ENCODE results near the gene RAB3IL1.
A peak's percentile ranks its signal among the peaks of the same experiment; 100 is the strongest.

Gene RAB3IL1

DNA sequence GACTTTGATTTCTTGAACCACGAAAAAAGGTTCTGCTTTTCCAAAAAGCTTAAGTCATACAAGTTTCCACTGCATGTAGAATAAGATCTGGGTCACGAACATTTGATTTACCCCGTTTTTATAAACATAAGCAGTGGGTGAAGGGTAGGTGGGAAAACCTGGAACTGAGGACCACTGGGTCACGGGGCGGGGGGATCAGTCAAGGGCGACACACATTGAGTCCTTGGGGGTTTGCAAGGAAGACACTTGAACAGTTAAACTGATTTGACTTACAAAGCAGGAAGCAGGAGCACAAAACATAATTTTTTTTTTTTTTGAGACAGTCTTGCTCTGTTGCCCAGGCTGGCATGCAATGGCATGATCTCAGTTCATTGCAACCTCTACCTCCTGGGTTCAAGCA is 36.9 kb downstream of the RAB3IL1 start:
- Histone ChIP-seq H3K4me3 (ENCODE audit: low read depth, low read length) (no peak overlapping the region), H3K9me3 (ENCODE audit: insufficient read depth, low read depth, low read length) (peaks cover 3% of the 10 kb centered on the region), H4K91ac (ENCODE audit: low read depth, low read length) (no peak overlapping the region), H3K23ac (ENCODE audit: low read length) (no peak overlapping the region), H4K8ac (ENCODE audit: low read depth, low read length) (no peak overlapping the region), H3K14ac (ENCODE audit: low read length) (no peak overlapping the region), H3K79me1 (ENCODE audit: low read length) (no peaks in the 10 kb centered on the region), H3K18ac (ENCODE audit: low read length) (no peak overlapping the region), H2BK12ac (ENCODE audit: low read length) (no peak overlapping the region), H2BK120ac (ENCODE audit: insufficient read depth, low read length, poor library complexity) (no peak overlapping the region), H3K4ac (ENCODE audit: low read depth, low read length) (no peak overlapping the region), H3K36me3 (ENCODE audit: control insufficient read depth in 1 of 2, insufficient read depth in 2 of 2, low read length in 2 of 2) (peaks cover 7 to 10% of the 10 kb centered on the region in 2 experiments), H2AFZ (ENCODE audit: insufficient read depth, low read length, poor library complexity) (no peak overlapping the region), H2AK5ac (ENCODE audit: low read length) (no peak overlapping the region), H3K4me2 (ENCODE audit: low read length) (no peak overlapping the region), H3K79me2 (ENCODE audit: control insufficient read depth, insufficient read depth, low read length, poor library complexity) (no peaks in the 10 kb centered on the region), H2BK5ac (ENCODE audit: low read depth, low read length, poor library complexity) (no peak overlapping the region), H3K4me1 (ENCODE audit: control insufficient read depth in 1 of 2, insufficient read depth in 2 of 2, low read length in 2 of 2) (peaks cover 0 to 3% of the 10 kb centered on the region in 2 experiments), H3K27me3 (ENCODE audit: insufficient read depth, low read length) (no peaks in the 10 kb centered on the region), H3K27ac (ENCODE audit: low read depth, low read length) (no peak overlapping the region), H4K12ac (ENCODE audit: low read depth, low read length) (no peak overlapping the region), H3K9ac (ENCODE audit: low read length) (no peak overlapping the region)
- WGBS (ENCODE audit: extremely low coverage, insufficient coverage, insufficient read length), result no CpG with 5 or more reads among the region's 6 CpGs
- no peak for DNase-seq

DNA sequence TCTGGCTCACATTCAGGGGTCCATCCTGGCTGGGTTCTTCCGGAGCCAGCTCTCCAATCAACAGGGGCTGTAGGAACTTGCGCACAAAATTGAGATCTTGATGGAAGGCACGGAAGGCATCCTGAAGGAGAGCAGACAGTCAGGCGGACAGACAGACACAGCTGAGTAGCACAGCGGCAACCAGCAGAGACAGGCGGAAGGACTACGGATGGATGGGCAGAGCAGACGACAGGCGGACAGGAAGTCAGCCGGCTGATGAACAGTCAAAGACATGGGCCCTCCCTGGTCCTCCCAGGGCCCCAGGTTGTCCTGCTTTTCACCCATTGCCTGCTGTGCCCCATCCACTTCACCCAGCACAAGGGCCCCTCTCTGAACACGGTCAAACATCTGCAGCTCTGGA is 37.3 kb downstream of the RAB3IL1 start:
- H3K79me1 ChIP-seq (ENCODE audit: low read length), result no peaks in the 10 kb centered on the region
- no peak overlapping the region for H3K23ac ChIP-seq (ENCODE audit: low read length)
- no peak overlapping the region for H3K27ac ChIP-seq (ENCODE audit: low read depth, low read length)
- H4K12ac ChIP-seq (ENCODE audit: low read depth, low read length), result no peak overlapping the region
- H3K9me3 ChIP-seq (ENCODE audit: insufficient read depth, low read depth, low read length), result peaks cover 3% of the 10 kb centered on the region
- H3K9ac ChIP-seq (ENCODE audit: low read length), result no peak overlapping the region
- peaks cover 0 to 3% of the 10 kb centered on the region in 2 experiments for H3K4me1 ChIP-seq (ENCODE audit: control insufficient read depth in 1 of 2, insufficient read depth in 2 of 2, low read length in 2 of 2)
- no peak overlapping the region for H3K18ac ChIP-seq (ENCODE audit: low read length)
- no peak overlapping the region for H4K8ac ChIP-seq (ENCODE audit: low read depth, low read length)
- H2AK5ac ChIP-seq (ENCODE audit: low read length), result no peak overlapping the region
- H3K14ac ChIP-seq (ENCODE audit: low read length), result no peak overlapping the region
- DNase-seq, result peak in 1 of 2 donors; percentile 54
- H3K4ac ChIP-seq (ENCODE audit: low read depth, low read length), result no peak overlapping the region
- H2BK120ac ChIP-seq (ENCODE audit: insufficient read depth, low read length, poor library complexity), result no peak overlapping the region
- no peak overlapping the region for H3K4me3 ChIP-seq (ENCODE audit: low read depth, low read length)
- no peak overlapping the region for H2BK5ac ChIP-seq (ENCODE audit: low read depth, low read length, poor library complexity)
- no peaks in the 10 kb centered on the region for H3K79me2 ChIP-seq (ENCODE audit: control insufficient read depth, insufficient read depth, low read length, poor library complexity)
- H3K36me3 ChIP-seq (ENCODE audit: control insufficient read depth in 1 of 2, insufficient read depth in 2 of 2, low read length in 2 of 2), result peaks cover 7 to 10% of the 10 kb centered on the region in 2 experiments
- H3K4me2 ChIP-seq (ENCODE audit: low read length), result no peak overlapping the region
- no peak overlapping the region for H2AFZ ChIP-seq (ENCODE audit: insufficient read depth, low read length, poor library complexity)
- no peak overlapping the region for H4K91ac ChIP-seq (ENCODE audit: low read depth, low read length)
- no peak overlapping the region for H2BK12ac ChIP-seq (ENCODE audit: low read length)
- H3K27me3 ChIP-seq (ENCODE audit: insufficient read depth, low read length), result no peaks in the 10 kb centered on the region
- no CpG with 5 or more reads among the region's 11 CpGs for WGBS (ENCODE audit: extremely low coverage, insufficient coverage, insufficient read length)

DNA sequence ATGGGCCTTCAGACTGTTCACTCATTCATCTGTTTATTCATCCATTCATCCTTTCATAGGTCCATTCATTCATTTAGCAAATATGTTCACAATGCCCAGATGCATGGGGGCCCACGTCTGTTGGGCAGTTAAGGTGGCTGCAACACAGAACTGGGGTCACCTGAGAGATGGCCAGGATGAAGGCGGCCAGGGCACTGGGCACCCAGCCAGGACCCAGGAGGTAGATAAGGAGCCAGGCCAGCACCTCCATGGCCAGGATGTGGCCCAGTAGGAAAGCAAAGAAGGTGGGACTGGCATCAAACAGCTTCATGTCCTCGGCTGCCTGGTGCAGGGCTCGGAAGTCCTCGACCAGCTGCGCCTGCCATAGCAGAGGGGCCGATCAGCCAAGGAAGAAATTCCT is 38.2 kb downstream of the RAB3IL1 start:
- H3K14ac ChIP-seq (ENCODE audit: low read length), result no peak overlapping the region
- no peak overlapping the region for H4K8ac ChIP-seq (ENCODE audit: low read depth, low read length)
- H3K36me3 ChIP-seq (ENCODE audit: control insufficient read depth in 1 of 2, insufficient read depth in 2 of 2, low read length in 2 of 2), result peaks cover 7 to 10% of the 10 kb centered on the region in 2 experiments
- H4K91ac ChIP-seq (ENCODE audit: low read depth, low read length), result no peak overlapping the region
- no peaks in the 10 kb centered on the region for H3K79me2 ChIP-seq (ENCODE audit: control insufficient read depth, insufficient read depth, low read length, poor library complexity)
- H3K27ac ChIP-seq (ENCODE audit: low read depth, low read length), result no peak overlapping the region
- H3K23ac ChIP-seq (ENCODE audit: low read length), result no peak overlapping the region
- no peaks in the 10 kb centered on the region for H3K27me3 ChIP-seq (ENCODE audit: insufficient read depth, low read length)
- H2BK120ac ChIP-seq (ENCODE audit: insufficient read depth, low read length, poor library complexity), result no peak overlapping the region
- H4K12ac ChIP-seq (ENCODE audit: low read depth, low read length), result no peak overlapping the region
- peak in 1 of 2 donors; percentile 45 for DNase-seq
- no peak overlapping the region for H2BK5ac ChIP-seq (ENCODE audit: low read depth, low read length, poor library complexity)
- H3K4me2 ChIP-seq (ENCODE audit: low read length), result no peak overlapping the region
- H3K4ac ChIP-seq (ENCODE audit: low read depth, low read length), result no peak overlapping the region
- peaks cover 3% of the 10 kb centered on the region for H3K9me3 ChIP-seq (ENCODE audit: insufficient read depth, low read depth, low read length)
- no peak overlapping the region for H3K9ac ChIP-seq (ENCODE audit: low read length)
- H2AK5ac ChIP-seq (ENCODE audit: low read length), result no peak overlapping the region
- no peak overlapping the region for H2AFZ ChIP-seq (ENCODE audit: insufficient read depth, low read length, poor library complexity)
- H3K4me1 ChIP-seq (ENCODE audit: control insufficient read depth in 1 of 2, insufficient read depth in 2 of 2, low read length in 2 of 2), result peaks cover 0 to 3% of the 10 kb centered on the region in 2 experiments
- no peak overlapping the region for H3K4me3 ChIP-seq (ENCODE audit: low read depth, low read length)
- no peak overlapping the region for H2BK12ac ChIP-seq (ENCODE audit: low read length)
- no peak overlapping the region for H3K18ac ChIP-seq (ENCODE audit: low read length)
- WGBS (ENCODE audit: extremely low coverage, insufficient coverage, insufficient read length), result no CpG with 5 or more reads among the region's 7 CpGs
- no peaks in the 10 kb centered on the region for H3K79me1 ChIP-seq (ENCODE audit: low read length)

DNA sequence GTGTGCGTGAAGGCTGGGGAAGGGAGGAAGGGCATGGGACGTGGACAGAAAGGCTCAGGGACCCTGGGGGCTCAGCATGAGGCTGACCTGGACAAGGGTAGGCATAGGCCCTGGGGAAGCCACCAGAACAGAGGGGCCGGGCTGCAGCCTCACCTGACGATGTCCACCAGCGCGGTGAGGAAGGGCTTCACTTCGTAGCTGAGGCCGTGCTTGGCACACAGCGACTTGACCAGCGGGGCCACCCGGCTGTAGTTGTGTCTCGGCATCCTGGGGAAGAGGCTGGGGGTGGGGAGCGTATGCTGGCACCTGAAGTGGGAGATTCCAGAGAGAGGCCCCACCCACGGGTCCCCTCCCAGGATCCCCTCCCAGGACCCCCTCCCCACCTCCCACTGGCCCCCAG is 41.7 kb downstream of the RAB3IL1 start:
- no peak overlapping the region for H2AFZ ChIP-seq (ENCODE audit: insufficient read depth, low read length, poor library complexity)
- DNase-seq, result no peak
- no peaks in the 10 kb centered on the region for H3K79me2 ChIP-seq (ENCODE audit: control insufficient read depth, insufficient read depth, low read length, poor library complexity)
- no peak overlapping the region for H4K91ac ChIP-seq (ENCODE audit: low read depth, low read length)
- H2BK12ac ChIP-seq (ENCODE audit: low read length), result no peak overlapping the region
- no peak overlapping the region for H3K23ac ChIP-seq (ENCODE audit: low read length)
- H3K27me3 ChIP-seq (ENCODE audit: insufficient read depth, low read length), result no peaks in the 10 kb centered on the region
- H2BK5ac ChIP-seq (ENCODE audit: low read depth, low read length, poor library complexity), result no peak overlapping the region
- H3K36me3 ChIP-seq (ENCODE audit: control insufficient read depth in 1 of 2, insufficient read depth in 2 of 2, low read length in 2 of 2), result peaks cover 7 to 10% of the 10 kb centered on the region in 2 experiments
- no peak overlapping the region for H3K27ac ChIP-seq (ENCODE audit: low read depth, low read length)
- H3K4me3 ChIP-seq (ENCODE audit: low read depth, low read length), result no peak overlapping the region
- no peak overlapping the region for H3K9ac ChIP-seq (ENCODE audit: low read length)
- H3K4me1 ChIP-seq (ENCODE audit: control insufficient read depth in 1 of 2, insufficient read depth in 2 of 2, low read length in 2 of 2), result peaks cover 0 to 6% of the 10 kb centered on the region in 2 experiments
- H3K9me3 ChIP-seq (ENCODE audit: insufficient read depth, low read depth, low read length), result no peaks in the 10 kb centered on the region
- no peak overlapping the region for H3K18ac ChIP-seq (ENCODE audit: low read length)
- H3K4me2 ChIP-seq (ENCODE audit: low read length), result no peak overlapping the region
- no peak overlapping the region for H4K8ac ChIP-seq (ENCODE audit: low read depth, low read length)
- H2AK5ac ChIP-seq (ENCODE audit: low read length), result no peak overlapping the region
- no peak overlapping the region for H2BK120ac ChIP-seq (ENCODE audit: insufficient read depth, low read length, poor library complexity)
- no peak overlapping the region for H3K4ac ChIP-seq (ENCODE audit: low read depth, low read length)
- H3K14ac ChIP-seq (ENCODE audit: low read length), result no peak overlapping the region
- H3K79me1 ChIP-seq (ENCODE audit: low read length), result no peaks in the 10 kb centered on the region
- no CpG with 5 or more reads among the region's 14 CpGs for WGBS (ENCODE audit: extremely low coverage, insufficient coverage, insufficient read length)
- no peak overlapping the region for H4K12ac ChIP-seq (ENCODE audit: low read depth, low read length)

Data from trophoblast cell (in vitro differentiated cells and primary cell).